ENCODE results near the gene NPRL2. TPM values are rescaled to one million over a fixed set of nuclear protein-coding genes. Genes with fewer than 3 reads are reported as not detected.

NPRL2 gene
- total and polyA plus RNA-seq, 2 of the 13 experiments (the other 11 are each of a cell fraction or from before 2014, with no cell fraction given), result 30.6 to 51.4 TPM

DNA sequence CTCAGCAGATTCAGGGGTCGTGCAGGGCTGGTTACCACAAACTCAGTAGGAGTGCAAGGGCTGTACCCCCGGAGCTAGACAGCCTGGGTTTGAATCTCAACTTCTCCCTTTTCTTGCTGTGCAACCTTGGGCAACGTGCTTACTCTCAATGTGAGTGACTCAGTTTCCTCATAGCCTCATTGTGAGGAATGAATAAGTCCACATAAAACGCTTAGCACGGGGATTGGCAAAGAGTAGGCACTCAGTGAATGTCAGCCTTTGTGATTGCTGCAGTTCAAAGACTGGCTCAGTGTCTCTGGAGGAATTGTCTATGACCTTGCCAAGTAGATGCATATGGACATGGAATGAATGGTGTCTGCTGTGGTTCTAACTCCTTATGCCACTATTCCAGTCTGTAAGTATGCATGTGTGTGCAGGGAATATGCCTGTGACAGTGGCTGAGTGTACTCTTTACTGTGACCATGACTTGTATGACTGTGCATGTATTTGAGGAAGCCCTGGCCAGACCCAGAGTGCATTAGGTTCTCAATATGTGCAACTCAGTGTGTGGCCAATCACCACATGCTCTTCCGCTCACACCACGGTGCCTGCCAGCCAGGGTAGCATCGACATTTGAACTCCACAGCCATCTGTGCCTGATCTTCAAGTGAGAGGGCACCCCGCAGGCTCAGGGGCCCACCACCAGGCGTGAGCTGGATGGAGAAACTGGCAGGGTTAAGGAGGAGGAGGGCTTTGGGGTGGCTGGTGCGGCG lies 50.5 kb downstream of the NPRL2 start (continued):
- TF ChIP-seq RARA (CRISPR knock-in tag; IDR thresholded peaks at IDR 0.05), result no peak
- TF ChIP-seq, protein P1, sequence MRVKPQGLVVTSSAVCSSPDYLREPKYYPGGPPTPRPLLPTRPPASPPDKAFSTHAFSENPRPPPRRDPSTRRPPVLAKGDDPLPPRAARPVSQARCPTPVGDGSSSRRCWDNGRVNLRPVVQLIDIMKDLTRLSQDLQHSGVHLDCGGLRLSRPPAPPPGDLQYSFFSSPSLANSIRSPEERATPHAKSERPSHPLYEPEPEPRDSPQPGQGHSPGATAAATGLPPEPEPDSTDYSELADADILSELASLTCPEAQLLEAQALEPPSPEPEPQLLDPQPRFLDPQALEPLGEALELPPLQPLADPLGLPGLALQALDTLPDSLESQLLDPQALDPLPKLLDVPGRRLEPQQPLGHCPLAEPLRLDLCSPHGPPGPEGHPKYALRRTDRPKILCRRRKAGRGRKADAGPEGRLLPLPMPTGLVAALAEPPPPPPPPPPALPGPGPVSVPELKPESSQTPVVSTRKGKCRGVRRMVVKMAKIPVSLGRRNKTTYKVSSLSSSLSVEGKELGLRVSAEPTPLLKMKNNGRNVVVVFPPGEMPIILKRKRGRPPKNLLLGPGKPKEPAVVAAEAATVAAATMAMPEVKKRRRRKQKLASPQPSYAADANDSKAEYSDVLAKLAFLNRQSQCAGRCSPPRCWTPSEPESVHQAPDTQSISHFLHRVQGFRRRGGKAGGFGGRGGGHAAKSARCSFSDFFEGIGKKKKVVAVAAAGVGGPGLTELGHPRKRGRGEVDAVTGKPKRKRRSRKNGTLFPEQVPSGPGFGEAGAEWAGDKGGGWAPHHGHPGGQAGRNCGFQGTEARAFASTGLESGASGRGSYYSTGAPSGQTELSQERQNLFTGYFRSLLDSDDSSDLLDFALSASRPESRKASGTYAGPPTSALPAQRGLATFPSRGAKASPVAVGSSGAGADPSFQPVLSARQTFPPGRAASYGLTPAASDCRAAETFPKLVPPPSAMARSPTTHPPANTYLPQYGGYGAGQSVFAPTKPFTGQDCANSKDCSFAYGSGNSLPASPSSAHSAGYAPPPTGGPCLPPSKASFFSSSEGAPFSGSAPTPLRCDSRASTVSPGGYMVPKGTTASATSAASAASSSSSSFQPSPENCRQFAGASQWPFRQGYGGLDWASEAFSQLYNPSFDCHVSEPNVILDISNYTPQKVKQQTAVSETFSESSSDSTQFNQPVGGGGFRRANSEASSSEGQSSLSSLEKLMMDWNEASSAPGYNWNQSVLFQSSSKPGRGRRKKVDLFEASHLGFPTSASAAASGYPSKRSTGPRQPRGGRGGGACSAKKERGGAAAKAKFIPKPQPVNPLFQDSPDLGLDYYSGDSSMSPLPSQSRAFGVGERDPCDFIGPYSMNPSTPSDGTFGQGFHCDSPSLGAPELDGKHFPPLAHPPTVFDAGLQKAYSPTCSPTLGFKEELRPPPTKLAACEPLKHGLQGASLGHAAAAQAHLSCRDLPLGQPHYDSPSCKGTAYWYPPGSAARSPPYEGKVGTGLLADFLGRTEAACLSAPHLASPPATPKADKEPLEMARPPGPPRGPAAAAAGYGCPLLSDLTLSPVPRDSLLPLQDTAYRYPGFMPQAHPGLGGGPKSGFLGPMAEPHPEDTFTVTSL (CRISPR knock-in tag; IDR thresholded peaks at IDR 0.05; ENCODE audit: borderline replicate concordance), result no peak
- TF ChIP-seq, protein P2, sequence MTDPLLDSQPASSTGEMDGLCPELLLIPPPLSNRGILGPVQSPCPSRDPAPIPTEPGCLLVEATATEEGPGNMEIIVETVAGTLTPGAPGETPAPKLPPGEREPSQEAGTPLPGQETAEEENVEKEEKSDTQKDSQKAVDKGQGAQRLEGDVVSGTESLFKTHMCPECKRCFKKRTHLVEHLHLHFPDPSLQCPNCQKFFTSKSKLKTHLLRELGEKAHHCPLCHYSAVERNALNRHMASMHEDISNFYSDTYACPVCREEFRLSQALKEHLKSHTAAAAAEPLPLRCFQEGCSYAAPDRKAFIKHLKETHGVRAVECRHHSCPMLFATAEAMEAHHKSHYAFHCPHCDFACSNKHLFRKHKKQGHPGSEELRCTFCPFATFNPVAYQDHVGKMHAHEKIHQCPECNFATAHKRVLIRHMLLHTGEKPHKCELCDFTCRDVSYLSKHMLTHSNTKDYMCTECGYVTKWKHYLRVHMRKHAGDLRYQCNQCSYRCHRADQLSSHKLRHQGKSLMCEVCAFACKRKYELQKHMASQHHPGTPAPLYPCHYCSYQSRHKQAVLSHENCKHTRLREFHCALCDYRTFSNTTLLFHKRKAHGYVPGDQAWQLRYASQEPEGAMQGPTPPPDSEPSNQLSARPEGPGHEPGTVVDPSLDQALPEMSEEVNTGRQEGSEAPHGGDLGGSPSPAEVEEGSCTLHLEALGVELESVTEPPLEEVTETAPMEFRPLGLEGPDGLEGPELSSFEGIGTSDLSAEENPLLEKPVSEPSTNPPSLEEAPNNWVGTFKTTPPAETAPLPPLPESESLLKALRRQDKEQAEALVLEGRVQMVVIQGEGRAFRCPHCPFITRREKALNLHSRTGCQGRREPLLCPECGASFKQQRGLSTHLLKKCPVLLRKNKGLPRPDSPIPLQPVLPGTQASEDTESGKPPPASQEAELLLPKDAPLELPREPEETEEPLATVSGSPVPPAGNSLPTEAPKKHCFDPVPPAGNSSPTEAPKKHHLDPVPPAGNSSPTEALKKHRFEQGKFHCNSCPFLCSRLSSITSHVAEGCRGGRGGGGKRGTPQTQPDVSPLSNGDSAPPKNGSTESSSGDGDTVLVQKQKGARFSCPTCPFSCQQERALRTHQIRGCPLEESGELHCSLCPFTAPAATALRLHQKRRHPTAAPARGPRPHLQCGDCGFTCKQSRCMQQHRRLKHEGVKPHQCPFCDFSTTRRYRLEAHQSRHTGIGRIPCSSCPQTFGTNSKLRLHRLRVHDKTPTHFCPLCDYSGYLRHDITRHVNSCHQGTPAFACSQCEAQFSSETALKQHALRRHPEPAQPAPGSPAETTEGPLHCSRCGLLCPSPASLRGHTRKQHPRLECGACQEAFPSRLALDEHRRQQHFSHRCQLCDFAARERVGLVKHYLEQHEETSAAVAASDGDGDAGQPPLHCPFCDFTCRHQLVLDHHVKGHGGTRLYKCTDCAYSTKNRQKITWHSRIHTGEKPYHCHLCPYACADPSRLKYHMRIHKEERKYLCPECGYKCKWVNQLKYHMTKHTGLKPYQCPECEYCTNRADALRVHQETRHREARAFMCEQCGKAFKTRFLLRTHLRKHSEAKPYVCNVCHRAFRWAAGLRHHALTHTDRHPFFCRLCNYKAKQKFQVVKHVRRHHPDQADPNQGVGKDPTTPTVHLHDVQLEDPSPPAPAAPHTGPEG (CRISPR knock-in tag; IDR thresholded peaks at IDR 0.05), result no peak
- 0 out of 2 replicates have a peak, but pooled peaks have one; percentile 5 for TF ChIP-seq ZNF782 (CRISPR knock-in tag; IDR thresholded peaks at IDR 0.05; ENCODE audit: borderline replicate concordance)
- TF ChIP-seq NFKB2 (CRISPR knock-in tag; IDR thresholded peaks at IDR 0.05; ENCODE audit: borderline replicate concordance), result peak; percentile 53; the same call in 1 of the 2 replicates
- 0 out of 2 replicates have a peak, but pooled peaks have one; percentile 0 for TF ChIP-seq KDM5A (IDR thresholded peaks at IDR 0.05; ENCODE audit: borderline replicate concordance, low read length)
- TF ChIP-seq ZNF883 (CRISPR knock-in tag; IDR thresholded peaks at IDR 0.05; ENCODE audit: not compliant biosample characterization), result peak; percentile 53
- TF ChIP-seq ZSCAN29 (CRISPR knock-in tag; conservative IDR thresholded peaks at IDR 0.05), result no peak
- no peak for TF ChIP-seq TBX2 (CRISPR knock-in tag; IDR thresholded peaks at IDR 0.05; ENCODE audit: borderline replicate concordance)
- peak; percentile 49 for TF ChIP-seq AGO2 (optimal IDR thresholded peaks at IDR 0.05; ENCODE audit: low read depth, low read length)
- TF ChIP-seq KDM2A (CRISPR knock-in tag; IDR thresholded peaks at IDR 0.05; ENCODE audit: borderline replicate concordance, low read depth), result no peak
- no peak for TF ChIP-seq ZNF251 (CRISPR knock-in tag; IDR thresholded peaks at IDR 0.05)
- peak; percentile 15; the same call in 1 of the 2 replicates for TF ChIP-seq ZNF557 (CRISPR knock-in tag; IDR thresholded peaks at IDR 0.05)
- TF ChIP-seq ZNF878 (CRISPR knock-in tag; IDR thresholded peaks at IDR 0.05), result no peak
- TF ChIP-seq POLR2A (IDR thresholded peaks at IDR 0.05; ENCODE audit: insufficient read depth in 1 of 2, low read depth in 2 of 2, low read length in 2 of 2), result no peak; a peak in 1 of 4 replicates

Measured in HepG2 (cell line).